Prostate gland (tissue), 2 donors: Measurements from ENCODE around the gene NOC2L.

Source experiments
- CTCF ChIP-seq, 4 experiments: fragments of 200-600 bp in 2 of 4; fragments of 450-650 bp in 2 of 4; sonication (generic) in 2 of 4; IDR thresholded peaks; 1 replicate in 3 of 4; 2 replicates in 1 of 4; pipeline ENCODE4 v1.5.1; 2016 to 2019; ENCODE audit warnings: antibody characterized with exemption in 4 of 4, mild to moderate bottlenecking in 2 of 4, moderate library complexity in 2 of 4
- POLR2A ChIP-seq: fragments of 450-650 bp; IDR thresholded peaks from one replicate; pipeline ENCODE4 v1.6.1; 2016; ENCODE audit warnings: antibody characterized with exemption, mild to moderate bottlenecking
- POLR2AphosphoS5 ChIP-seq: sonication (generic); formaldehyde crosslinking; IDR thresholded peaks from one replicate; pipeline ENCODE4 v1.6.1; 2017; ENCODE audit warnings: antibody characterized with exemption

GRCh38 chr1:907611-908451 is 51.2 kb downstream of the NOC2L start:
- no peak for TF ChIP-seq CTCF (IDR thresholded peaks at IDR 0.05)
- no peak for TF ChIP-seq POLR2AphosphoS5
- TF ChIP-seq POLR2A, result no peak
